ENCODE results near the gene SMIM35.

DNA sequence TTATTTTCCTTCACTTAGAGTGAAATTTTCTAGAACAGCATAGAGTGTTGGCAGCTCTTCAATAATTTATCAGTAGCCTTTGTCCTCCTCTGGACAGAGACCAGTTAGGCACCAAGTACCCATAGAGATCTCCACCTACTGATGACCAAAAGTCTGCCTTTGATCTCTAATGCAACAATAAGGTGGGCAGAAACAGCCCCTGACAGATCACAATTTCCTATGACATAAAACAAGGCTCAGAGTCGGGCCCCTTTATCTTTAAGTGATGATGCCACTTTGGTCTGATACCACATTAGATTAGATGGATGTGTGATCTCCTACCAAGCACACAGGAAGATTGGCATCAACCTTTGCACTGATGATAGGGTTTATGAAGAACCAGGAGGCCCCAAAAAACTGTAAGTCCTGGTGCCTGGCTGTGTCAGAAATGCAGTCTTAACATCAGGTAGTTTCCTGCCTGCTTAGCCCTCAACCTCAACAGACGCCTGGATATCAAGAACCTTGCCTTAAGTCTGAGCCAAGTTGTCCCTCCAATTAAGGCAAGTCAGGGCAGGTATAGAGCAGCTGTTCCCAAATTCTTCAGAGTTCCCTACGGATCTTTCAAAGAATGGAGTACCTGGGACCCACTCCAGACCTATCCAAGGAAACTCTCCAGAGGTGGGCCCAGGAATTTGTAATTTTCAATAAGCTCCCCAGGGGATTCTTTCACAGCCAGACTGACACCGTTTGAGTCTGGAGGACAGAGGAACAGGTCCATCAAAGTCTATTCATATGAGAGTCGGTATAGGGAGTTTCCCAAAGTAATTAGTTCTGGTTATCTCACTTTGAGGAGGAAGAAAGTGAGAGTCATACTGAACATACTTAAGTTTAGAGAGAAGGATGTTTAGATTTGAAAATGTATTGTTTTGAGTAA lies 40.5 kb downstream of the SMIM35 start:
- no peak for TF ChIP-seq POLR2AphosphoS5 (IDR thresholded peaks at IDR 0.05)
- TF ChIP-seq, protein P1, sequence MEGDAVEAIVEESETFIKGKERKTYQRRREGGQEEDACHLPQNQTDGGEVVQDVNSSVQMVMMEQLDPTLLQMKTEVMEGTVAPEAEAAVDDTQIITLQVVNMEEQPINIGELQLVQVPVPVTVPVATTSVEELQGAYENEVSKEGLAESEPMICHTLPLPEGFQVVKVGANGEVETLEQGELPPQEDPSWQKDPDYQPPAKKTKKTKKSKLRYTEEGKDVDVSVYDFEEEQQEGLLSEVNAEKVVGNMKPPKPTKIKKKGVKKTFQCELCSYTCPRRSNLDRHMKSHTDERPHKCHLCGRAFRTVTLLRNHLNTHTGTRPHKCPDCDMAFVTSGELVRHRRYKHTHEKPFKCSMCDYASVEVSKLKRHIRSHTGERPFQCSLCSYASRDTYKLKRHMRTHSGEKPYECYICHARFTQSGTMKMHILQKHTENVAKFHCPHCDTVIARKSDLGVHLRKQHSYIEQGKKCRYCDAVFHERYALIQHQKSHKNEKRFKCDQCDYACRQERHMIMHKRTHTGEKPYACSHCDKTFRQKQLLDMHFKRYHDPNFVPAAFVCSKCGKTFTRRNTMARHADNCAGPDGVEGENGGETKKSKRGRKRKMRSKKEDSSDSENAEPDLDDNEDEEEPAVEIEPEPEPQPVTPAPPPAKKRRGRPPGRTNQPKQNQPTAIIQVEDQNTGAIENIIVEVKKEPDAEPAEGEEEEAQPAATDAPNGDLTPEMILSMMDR (IDR thresholded peaks at IDR 0.05): no peak
